CD4-positive, alpha-beta T cell (primary cell): ENCODE data around the gene MC2R. TPM values are rescaled to one million over a fixed set of nuclear protein-coding genes. Genes with fewer than 3 reads are reported as not detected.

ENCODE experiments used
- ATAC-seq: fragments of 200-7000 bp; cut with Tn5 transposase; one replicate; pipeline ENCODE4 v1.10.0; 2022; ENCODE audit warnings: mild to moderate bottlenecking; ENCODE audit not compliant: poor library complexity
- CTCF ChIA-PET: fragments of 350-600 bp; sonication (Branson Sonifier 250); formaldehyde crosslinking; loops from one replicate; lab custom pipeline; 2021; ENCODE audit warnings: antibody characterized with exemption, inconsistent platforms; lab: Charles Lee
- POLR2A ChIA-PET: fragments of 350-600 bp; sonication (Branson Sonifier 250); formaldehyde crosslinking; loops from one replicate; lab custom pipeline; 2021; ENCODE audit warnings: antibody characterized with exemption, inconsistent platforms; lab: Charles Lee
- DNase-seq, 14 experiments: peaks; one replicate each; pipeline ENCODE4 v3.0.0-alpha.2; 2013 to 2020; ENCODE audit warnings: mixed read lengths in 2 of 14
- H3K27ac ChIP-seq, 2 donors: one replicate each; pipeline versions ENCODE4 v1.5.1 to v1.7.0; 2013; ENCODE audit warnings: low read length in 2 of 2, low read depth in 1 of 2, mild to moderate bottlenecking in 1 of 2
- H3K27me3 ChIP-seq, 2 experiments: 1 replicate in 1 of 2; 2 replicates in 1 of 2; pipeline versions ENCODE4 v1.6.1 to v1.7.0; 2013; ENCODE audit warnings: low read length in 2 of 2, control low read depth in 1 of 2, mild to moderate bottlenecking in 1 of 2, moderate library complexity in 1 of 2; ENCODE audit not compliant: insufficient read depth in 2 of 2, control insufficient read depth in 1 of 2
- H3K36me3 ChIP-seq: one replicate; pipeline ENCODE4 v1.6.1; 2013; ENCODE audit warnings: low read length, control low read depth; ENCODE audit not compliant: insufficient read depth
- H3K4me1 ChIP-seq: one replicate; pipeline ENCODE4 v1.6.1; 2013; ENCODE audit warnings: low read length, control low read depth; ENCODE audit not compliant: insufficient read depth
- H3K4me3 ChIP-seq: one replicate; pipeline ENCODE4 v1.5.1; 2013; ENCODE audit warnings: mild to moderate bottlenecking, low read length, moderate library complexity
- H3K9me3 ChIP-seq, 2 experiments: 1 replicate in 1 of 2; 2 replicates in 1 of 2; pipeline versions ENCODE4 v1.6.1 to v1.7.0; 2013; ENCODE audit warnings: low read length in 2 of 2, mild to moderate bottlenecking in 2 of 2, control low read depth in 1 of 2, moderate library complexity in 1 of 2; ENCODE audit not compliant: control insufficient read depth in 1 of 2, insufficient read depth in 1 of 2
- H3K27ac Mint-ChIP-seq: one replicate; pipeline ENCODE4 v1.8.0; 2020; ENCODE audit warnings: mixed read lengths
- H3K27me3 Mint-ChIP-seq: one replicate; pipeline ENCODE4 v1.8.0; 2021; ENCODE audit warnings: mixed read lengths
- H3K36me3 Mint-ChIP-seq: one replicate; pipeline ENCODE4 v1.8.0; 2021; ENCODE audit warnings: low read depth, mixed read lengths
- H3K4me1 Mint-ChIP-seq: one replicate; pipeline ENCODE4 v1.8.0; 2021; ENCODE audit warnings: low read depth, mixed read lengths
- H3K4me3 Mint-ChIP-seq: one replicate; pipeline ENCODE4 v1.8.0; 2020; ENCODE audit warnings: mild to moderate bottlenecking, mixed read lengths
- H3K9me3 Mint-ChIP-seq: one replicate; pipeline ENCODE4 v1.8.0; 2020; ENCODE audit warnings: mixed read lengths
- intact Hi-C, 2 experiments: fragments of 100-400 bp; cut with DNase I in 1 of 2; cut with micrococcal nuclease in 1 of 2; formaldehyde crosslinking; loops; one replicate each; pipeline versions ENCODE4 v1.15.1 to v1.9.0; 2023 to 2025; cut with DNase I, micrococcal nuclease
- total RNA-seq, 174 experiments: library from RNA in 2 of 174; stranded (reverse) in 2 of 174; gene quantifications; one replicate each; pipeline ENCODE4 v1.2.3 and lab custom pipeline; 2021 to 2026
- TF ChIP-seq, protein P1 (sequence below): fragments of 200-600 bp; IDR thresholded peaks from one replicate; pipeline ENCODE4 v1.8.0; 2022; ENCODE audit warnings: antibody characterized with exemption, mild to moderate bottlenecking

Gene MC2R
- total RNA-seq, 2 experiments from 2014 or later: not detected

GRCh38 chr18:13874558-13874957, 40.8 kb downstream of the MC2R start:
- intact Hi-C loops: no loop called here
- Histone ChIP-seq H3K9me3 (peaks cover 0 to 10% of the 10 kb centered on the region in 2 experiments), H3K4me3 (no peak overlapping the region), H3K27ac (no peak overlapping the region), H3K27me3 (peaks cover 3 to 15% of the 10 kb centered on the region in 2 experiments), H3K4me1 (no peaks in the 10 kb centered on the region), H3K36me3 (no peaks in the 10 kb centered on the region)
- no peak for DNase-seq
- H3K27ac Mint-ChIP-seq: no peak overlapping the region
- peaks cover 26% of the 10 kb centered on the region for H3K27me3 Mint-ChIP-seq
- TF ChIP-seq, protein P1, sequence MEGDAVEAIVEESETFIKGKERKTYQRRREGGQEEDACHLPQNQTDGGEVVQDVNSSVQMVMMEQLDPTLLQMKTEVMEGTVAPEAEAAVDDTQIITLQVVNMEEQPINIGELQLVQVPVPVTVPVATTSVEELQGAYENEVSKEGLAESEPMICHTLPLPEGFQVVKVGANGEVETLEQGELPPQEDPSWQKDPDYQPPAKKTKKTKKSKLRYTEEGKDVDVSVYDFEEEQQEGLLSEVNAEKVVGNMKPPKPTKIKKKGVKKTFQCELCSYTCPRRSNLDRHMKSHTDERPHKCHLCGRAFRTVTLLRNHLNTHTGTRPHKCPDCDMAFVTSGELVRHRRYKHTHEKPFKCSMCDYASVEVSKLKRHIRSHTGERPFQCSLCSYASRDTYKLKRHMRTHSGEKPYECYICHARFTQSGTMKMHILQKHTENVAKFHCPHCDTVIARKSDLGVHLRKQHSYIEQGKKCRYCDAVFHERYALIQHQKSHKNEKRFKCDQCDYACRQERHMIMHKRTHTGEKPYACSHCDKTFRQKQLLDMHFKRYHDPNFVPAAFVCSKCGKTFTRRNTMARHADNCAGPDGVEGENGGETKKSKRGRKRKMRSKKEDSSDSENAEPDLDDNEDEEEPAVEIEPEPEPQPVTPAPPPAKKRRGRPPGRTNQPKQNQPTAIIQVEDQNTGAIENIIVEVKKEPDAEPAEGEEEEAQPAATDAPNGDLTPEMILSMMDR: no peak
- no peak overlapping the region for H3K4me3 Mint-ChIP-seq
- no peak for ATAC-seq
- H3K4me1 Mint-ChIP-seq: no peaks in the 10 kb centered on the region
- CTCF ChIA-PET: no interaction called here
- H3K9me3 Mint-ChIP-seq: no peaks in the 10 kb centered on the region
- H3K36me3 Mint-ChIP-seq: no peaks in the 10 kb centered on the region
- POLR2A ChIA-PET: no interaction called here

DNA sequence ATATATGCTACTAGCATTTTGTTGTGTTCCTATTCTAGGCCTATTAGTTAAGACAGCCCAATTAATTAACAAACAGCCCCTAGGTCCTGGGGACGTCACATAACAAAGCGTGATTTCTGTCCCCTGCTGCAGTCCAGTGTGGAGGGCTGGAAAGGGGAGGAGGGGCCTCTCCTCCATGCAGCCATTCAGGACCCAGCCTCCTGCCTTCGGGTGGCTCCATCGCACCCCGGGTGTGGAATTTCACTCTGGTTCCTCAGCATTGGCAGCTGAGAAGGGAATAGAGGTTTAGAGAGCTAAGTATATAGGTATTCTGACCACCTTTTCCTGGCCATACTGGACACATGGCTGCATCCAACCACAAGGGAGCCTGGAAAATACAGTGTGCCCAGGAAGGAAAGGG, 42.4 kb downstream of the MC2R start:
- ATAC-seq (no peak), DNase-seq (no peak)
- ChIA-PET POLR2A (no interaction called here), CTCF (no interaction called here)
- no peak overlapping the region for H3K27ac Mint-ChIP-seq
- no peaks in the 10 kb centered on the region for H3K4me1 ChIP-seq
- peaks cover 39% of the 10 kb centered on the region for H3K27me3 Mint-ChIP-seq
- H3K9me3 Mint-ChIP-seq: no peaks in the 10 kb centered on the region
- H3K9me3 ChIP-seq: peaks cover 0 to 16% of the 10 kb centered on the region in 2 experiments
- H3K36me3 ChIP-seq: no peaks in the 10 kb centered on the region
- H3K4me3 Mint-ChIP-seq: no peak overlapping the region
- H3K4me1 Mint-ChIP-seq: no peaks in the 10 kb centered on the region
- H3K27ac ChIP-seq: no peak overlapping the region
- TF ChIP-seq, protein P1: no peak
- peaks cover 10 to 27% of the 10 kb centered on the region in 2 experiments for H3K27me3 ChIP-seq
- no peak overlapping the region for H3K4me3 ChIP-seq
- no peaks in the 10 kb centered on the region for H3K36me3 Mint-ChIP-seq
- intact Hi-C loops: no loop called here

GRCh38 chr18:13872373-13872772, 43.0 kb downstream of the MC2R start:
- CTCF ChIA-PET: no interaction called here
- peaks cover 0 to 16% of the 10 kb centered on the region in 2 experiments for H3K9me3 ChIP-seq

More at GRCh38 chr18:13872373-13872772, 43.0 kb downstream of the MC2R start:
- TF ChIP-seq, protein P1: no peak
- Mint-ChIP-seq H3K9me3 (no peaks in the 10 kb centered on the region), H3K36me3 (no peaks in the 10 kb centered on the region), H3K4me1 (no peaks in the 10 kb centered on the region), H3K4me3 (no peak overlapping the region), H3K27ac (no peak overlapping the region), H3K27me3 (peaks cover 44% of the 10 kb centered on the region)
- Histone ChIP-seq H3K36me3 (no peaks in the 10 kb centered on the region), H3K4me3 (no peak overlapping the region), H3K27ac (no peak overlapping the region), H3K27me3 (peaks cover 10 to 32% of the 10 kb centered on the region in 2 experiments), H3K4me1 (no peaks in the 10 kb centered on the region)
- POLR2A ChIA-PET: no interaction called here
- ATAC-seq: no peak
- DNase-seq: no peak
- intact Hi-C loops: no loop called here
